Activated naive CD8-positive, alpha-beta T cell treated with anti-CD3 and anti-CD28 coated beads, Interleukin-2, amount 10 ng/mL, durations not matched to agents 7 days and 5 days (primary cell): ENCODE data around the gene AP5S1. TPM values are rescaled to one million over a fixed set of nuclear protein-coding genes. Genes with fewer than 3 reads are reported as not detected.
"Not testable (repeated sequence)": the region's sequence is repeated elsewhere in the genome, so short reads cannot be mapped to it uniquely, and the experiment has no call there.

ENCODE experiments used
- ATAC-seq: fragments of 150-1000 bp; cut with Tn5 transposase; one replicate; pipeline ENCODE4 v1.10.0; 2021; ENCODE audit warnings: low read depth, moderate library complexity
- POLR2A ChIA-PET: fragments of 350-600 bp; sonication (Branson Sonifier 250); formaldehyde crosslinking; loops from one replicate; lab custom pipeline; 2021; ENCODE audit warnings: antibody characterized with exemption; lab: Charles Lee
- DNase-seq: peaks from one replicate; pipeline ENCODE4 v3.0.0; 2021
- H3K27ac Mint-ChIP-seq: one replicate; pipeline ENCODE4 v1.8.0; 2022; ENCODE audit warnings: mild to moderate bottlenecking, mixed read lengths
- H3K27me3 Mint-ChIP-seq: one replicate; pipeline ENCODE4 v1.8.0; 2022; ENCODE audit warnings: mild to moderate bottlenecking, moderate library complexity, mixed read lengths
- H3K36me3 Mint-ChIP-seq: one replicate; pipeline ENCODE4 v1.8.0; 2021; ENCODE audit warnings: mild to moderate bottlenecking, mixed read lengths
- H3K4me1 Mint-ChIP-seq: one replicate; pipeline ENCODE4 v1.8.0; 2021; ENCODE audit warnings: mixed read lengths
- H3K4me3 Mint-ChIP-seq: one replicate; pipeline ENCODE4 v1.8.0; 2022; ENCODE audit warnings: mild to moderate bottlenecking, moderate library complexity, mixed read lengths
- H3K9me3 Mint-ChIP-seq: one replicate; pipeline ENCODE4 v1.8.0; 2021; ENCODE audit warnings: mixed read lengths
- total RNA-seq, 2 experiments: library from RNA; stranded (reverse); gene quantifications; one replicate each; pipeline ENCODE4 v1.2.3, GENCODE V29; 2021

Gene AP5S1
- total RNA-seq, 2 experiments from 2014 or later = 11.1 to 12.5 TPM

DNA sequence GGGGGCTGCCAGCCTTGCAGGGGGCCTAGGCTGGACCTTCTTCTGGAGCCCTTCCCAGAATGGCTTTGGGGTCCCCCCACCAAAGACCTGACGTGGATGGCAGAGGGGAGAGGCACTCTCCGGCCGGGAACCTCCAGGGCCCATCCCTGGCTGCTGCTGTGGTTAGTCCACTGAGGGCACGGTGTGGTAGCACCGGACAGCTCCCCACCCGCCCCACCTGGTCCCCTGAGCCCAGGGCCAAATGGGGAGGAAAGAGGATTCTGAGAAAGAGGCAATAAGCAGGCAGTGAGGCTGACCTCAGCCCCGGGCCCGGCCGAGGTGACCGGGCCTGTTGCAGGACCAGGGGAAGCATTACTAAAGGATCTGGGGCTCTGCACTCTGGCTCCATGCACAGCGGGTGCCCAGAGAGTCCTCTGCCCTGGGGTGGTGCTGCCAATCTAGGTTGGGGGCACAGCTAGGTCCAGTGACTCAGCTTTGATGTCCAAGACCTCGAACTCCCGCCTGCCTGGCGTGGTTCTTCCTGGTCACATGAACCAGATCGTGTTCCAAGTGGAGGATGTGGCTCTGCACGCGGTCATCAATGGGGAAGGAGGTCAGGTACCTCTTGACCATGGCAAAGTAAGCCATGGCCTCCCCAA lies 36.0 kb upstream of the AP5S1 start:
- H3K9me3 Mint-ChIP-seq = no peaks in the 10 kb centered on the region
- peaks cover 5% of the 10 kb centered on the region for H3K36me3 Mint-ChIP-seq
- H3K4me3 Mint-ChIP-seq = peak overlapping the region; percentile 67
- POLR2A ChIA-PET = interaction anchor here (0.7 to 9.0 kb wide), 5 partner anchors 11 to 298 kb away, joined by 4 to 53 read pairs (median 7); partner anchors contain the start of genes ADISSP, AP5S1 and CDC25B
- H3K27me3 Mint-ChIP-seq = peaks cover 19% of the 10 kb centered on the region
- no peak for ATAC-seq
- DNase-seq = no peak
- H3K4me1 Mint-ChIP-seq = peaks cover 38% of the 10 kb centered on the region
- H3K27ac Mint-ChIP-seq = peak overlapping the region; percentile 56

- POLR2A ChIA-PET = interaction anchor here (0.5 to 9.0 kb wide), 7 partner anchors 11 to 298 kb away, joined by 3 to 53 read pairs (median 7); partner anchors contain the start of genes ADISSP, AP5S1 and CDC25B
- DNase-seq (no peak), ATAC-seq (no peak)
- Mint-ChIP-seq H3K27me3 (peaks cover 15% of the 10 kb centered on the region), H3K4me3 (peak overlapping the region; percentile 67), H3K36me3 (peaks cover 5% of the 10 kb centered on the region), H3K9me3 (no peaks in the 10 kb centered on the region), H3K27ac (peak overlapping the region; percentile 56), H3K4me1 (peaks cover 38% of the 10 kb centered on the region)
Observed at GRCh38 chr20:3784863-3785239, 35.5 kb upstream of the AP5S1 start.

GRCh38 chr20:3785240-3786125 lies 34.9 kb upstream of the AP5S1 start:
- no peak for DNase-seq
- POLR2A ChIA-PET = interaction anchor here (0.5 to 3.7 kb wide), 11 partner anchors 8 to 297 kb away, joined by 3 to 52 read pairs (median 7); partner anchors contain the start of genes ADISSP, AP5S1 and CDC25B
- Mint-ChIP-seq H3K27ac (no peak overlapping the region), H3K27me3 (peaks cover 10% of the 10 kb centered on the region), H3K36me3 (peaks cover 5% of the 10 kb centered on the region), H3K9me3 (no peaks in the 10 kb centered on the region), H3K4me1 (peaks cover 36% of the 10 kb centered on the region), H3K4me3 (peak overlapping the region; percentile 67)
- ATAC-seq = no peak

GRCh38 chr20:3786126-3786484 lies 34.2 kb upstream of the AP5S1 start:
- H3K27ac Mint-ChIP-seq = peak overlapping the region; percentile 65
- DNase-seq (peak; percentile 58), ATAC-seq (peak; percentile 25)
- peaks cover 7% of the 10 kb centered on the region for H3K27me3 Mint-ChIP-seq
- H3K4me3 Mint-ChIP-seq = peak overlapping the region; percentile 78
- H3K36me3 Mint-ChIP-seq = peaks cover 5% of the 10 kb centered on the region
- H3K9me3 Mint-ChIP-seq = no peaks in the 10 kb centered on the region
- peaks cover 32% of the 10 kb centered on the region for H3K4me1 Mint-ChIP-seq
- POLR2A ChIA-PET = interaction anchor here (0.6 to 3.7 kb wide), 11 partner anchors 8 to 102 kb away, joined by 3 to 52 read pairs (median 7); partner anchors contain the start of genes ADISSP, AP5S1 and CDC25B

DNA sequence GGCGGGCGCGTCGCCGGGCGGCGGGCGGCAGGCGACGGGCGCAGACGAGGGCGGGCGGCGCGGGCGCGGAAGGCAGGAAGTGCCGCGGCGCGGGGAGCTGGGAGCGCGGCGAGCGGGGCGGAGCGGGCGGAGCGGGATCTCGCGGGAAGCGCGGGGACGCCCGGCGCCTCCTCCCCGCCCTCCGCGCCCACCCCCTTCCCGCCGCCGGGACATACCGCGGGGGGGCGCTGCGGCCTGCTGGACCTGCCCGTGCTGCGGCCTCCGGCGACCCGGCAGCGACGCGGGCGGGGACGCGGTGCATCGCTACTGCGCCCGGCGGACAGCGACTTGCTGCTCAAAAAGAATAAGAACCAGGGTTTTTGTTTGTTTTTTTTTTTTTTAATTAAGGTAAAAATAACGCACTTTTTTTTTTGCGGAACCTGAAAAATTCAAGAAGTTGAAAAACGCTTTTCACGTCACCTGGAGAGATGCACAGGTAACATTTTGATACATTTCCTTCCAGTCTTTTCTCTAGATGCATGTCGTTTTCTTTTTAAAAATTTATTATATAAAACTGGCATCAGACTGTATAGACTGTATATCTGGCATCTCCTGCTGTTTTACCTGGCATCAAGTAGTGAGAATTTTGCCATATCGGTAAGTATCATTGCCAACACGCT lies 33.6 kb upstream of the AP5S1 start, which contains the start of gene CENPB:
CENPB (minus strand) TSS at position 76 of the 659 bp plus-strand sequence. CDS start 257 bp downstream, outside the sequence.
- peaks cover 5% of the 10 kb centered on the region for H3K36me3 Mint-ChIP-seq
- ATAC-seq (peak; percentile 94), DNase-seq (peak; percentile 99)
- H3K4me3 Mint-ChIP-seq = peak within 1 kb of the TSS; percentile 78
- peaks cover 7% of the 10 kb centered on the region for H3K27me3 Mint-ChIP-seq
- H3K4me1 Mint-ChIP-seq = peaks cover 26% of the 10 kb centered on the region
- POLR2A ChIA-PET = interaction anchor here (0.6 to 3.7 kb wide), 18 partner anchors 8 to 298 kb away, joined by 3 to 52 read pairs (median 4); partner anchors contain the start of genes ADISSP, AP5S1 and CDC25B
- no peaks in the 10 kb centered on the region for H3K9me3 Mint-ChIP-seq
- peak within 1 kb of the TSS; percentile 65 for H3K27ac Mint-ChIP-seq

- Mint-ChIP-seq H3K4me1 (peaks cover 26% of the 10 kb centered on the region), H3K27me3 (peaks cover 7% of the 10 kb centered on the region), H3K9me3 (no peaks in the 10 kb centered on the region), H3K4me3 (peak overlapping the region; percentile 67), H3K27ac (no peak overlapping the region), H3K36me3 (peaks cover 5% of the 10 kb centered on the region)
- DNase-seq = no peak
- ATAC-seq = no peak
- POLR2A ChIA-PET = interaction anchor here (0.6 to 3.7 kb wide), 12 partner anchors 8 to 298 kb away, joined by 3 to 52 read pairs (median 6); partner anchors contain the start of genes ADISSP, AP5S1 and CDC25B
Observed at GRCh38 chr20:3787324-3788014, 32.9 kb upstream of the AP5S1 start.

DNA sequence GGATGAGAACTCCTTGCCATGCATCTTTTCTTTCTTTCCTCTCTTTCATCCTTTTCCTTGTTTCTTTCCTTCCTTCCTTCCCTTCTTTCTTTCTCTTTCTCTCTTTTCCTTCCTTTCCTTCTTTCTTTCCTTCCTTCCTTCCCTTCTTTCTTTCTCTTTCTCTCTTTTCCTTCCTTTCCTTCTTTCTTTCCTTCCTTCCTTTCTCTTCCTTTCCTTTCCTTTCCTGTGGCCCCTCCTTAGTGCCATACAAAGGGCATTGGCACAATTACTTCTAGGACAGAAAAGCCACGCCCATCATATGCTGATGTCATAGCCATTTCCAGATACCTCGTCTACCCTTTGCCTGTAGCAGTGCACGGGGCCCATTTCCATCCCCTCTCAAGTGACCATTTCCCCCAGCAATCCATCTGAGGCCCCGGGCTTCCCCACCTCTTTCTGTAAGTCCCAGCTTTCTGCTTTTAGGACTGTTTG lies 31.6 kb upstream of the AP5S1 start:
- Mint-ChIP-seq H3K9me3 (no peaks in the 10 kb centered on the region), H3K27me3 (peaks cover 7% of the 10 kb centered on the region), H3K4me1 (peaks cover 23% of the 10 kb centered on the region), H3K27ac (peak overlapping the region; percentile 66), H3K4me3 (peak overlapping the region; percentile 41), H3K36me3 (peaks cover 5% of the 10 kb centered on the region)
- no peak for DNase-seq
- POLR2A ChIA-PET = interaction anchor here (1.3 to 1.4 kb wide), 2 partner anchors 25 to 32 kb away, joined by 6 to 8 read pairs; partner anchors contain the start of gene AP5S1
- ATAC-seq = no peak

GRCh38 chr20:3789201-3789600 lies 31.1 kb upstream of the AP5S1 start:
- H3K9me3 Mint-ChIP-seq, H3K4me3 Mint-ChIP-seq: not testable (repeated sequence)

GRCh38 chr20:3794168-3794567 lies 26.2 kb upstream of the AP5S1 start:
- not testable (repeated sequence) for H3K27me3 Mint-ChIP-seq, H3K9me3 Mint-ChIP-seq, DNase-seq, H3K27ac Mint-ChIP-seq, H3K4me3 Mint-ChIP-seq, ATAC-seq
- H3K36me3 Mint-ChIP-seq = peaks cover 18% of the 10 kb centered on the region
- H3K4me1 Mint-ChIP-seq = peaks cover 23% of the 10 kb centered on the region
- POLR2A ChIA-PET = interaction anchor here (2.3 to 2.9 kb wide), 2 partner anchors 25 to 26 kb away, joined by 15 to 16 read pairs; partner anchors contain the start of gene AP5S1

More at GRCh38 chr20:3789201-3789600, 31.1 kb upstream of the AP5S1 start:
- not testable (repeated sequence) for ATAC-seq, H3K27ac Mint-ChIP-seq, H3K27me3 Mint-ChIP-seq, DNase-seq, H3K36me3 Mint-ChIP-seq
- peaks cover 24% of the 10 kb centered on the region for H3K4me1 Mint-ChIP-seq
- POLR2A ChIA-PET = interaction anchor here (0.6 to 1.4 kb wide), 3 partner anchors 24 to 31 kb away, joined by 3 to 8 read pairs (median 6); partner anchors contain the start of gene AP5S1

- DNase-seq (no peak), ATAC-seq (no peak)
- Mint-ChIP-seq H3K4me1 (peaks cover 29% of the 10 kb centered on the region), H3K9me3 (no peaks in the 10 kb centered on the region), H3K36me3 (peaks cover 22% of the 10 kb centered on the region), H3K4me3 (peak overlapping the region; percentile 90), H3K27me3 (no peaks in the 10 kb centered on the region), H3K27ac (peak overlapping the region; percentile 92)
- POLR2A ChIA-PET = interaction anchor here (1.5 to 2.9 kb wide), 3 partner anchors 10 to 26 kb away, joined by 7 to 16 read pairs (median 15); partner anchors contain the start of gene AP5S1
Observed at GRCh38 chr20:3794701-3795420, 25.5 kb upstream of the AP5S1 start.
